Sigmoid colon (tissue), 7 donors: Measurements from ENCODE around the gene TNPO1. TPM values are rescaled to one million over a fixed set of nuclear protein-coding genes. Genes with fewer than 3 reads are reported as not detected.
"Not testable (repeated sequence)": the region's sequence is repeated elsewhere in the genome, so short reads cannot be mapped to it uniquely, and the experiment has no call there.

ENCODE experiments used
- DNase-seq: peaks from one replicate; pipeline ENCODE4 v3.0.0-alpha.2; 2019
- H3K27ac ChIP-seq, 4 donors: fragments of 200-600 bp; sonication (generic); one replicate each; pipeline ENCODE4 v1.5.1; 2016 to 2019; ENCODE audit warnings: mild to moderate bottlenecking in 1 of 4
- H3K27me3 ChIP-seq, 3 donors: fragments of 200-600 bp; sonication (generic); one replicate each; pipeline ENCODE4 v1.5.1; 2019; ENCODE audit warnings: mild to moderate bottlenecking in 1 of 3
- H3K36me3 ChIP-seq, 4 donors: fragments of 200-600 bp; sonication (generic); one replicate each; pipeline ENCODE4 v1.5.1; 2016 to 2019
- H3K4me1 ChIP-seq, 4 donors: fragments of 200-600 bp; sonication (generic); one replicate each; pipeline ENCODE4 v1.5.1; 2017 to 2019
- H3K4me3 ChIP-seq, 4 donors: fragments of 200-600 bp; sonication (generic); one replicate each; pipeline ENCODE4 v1.5.1; 2017 to 2019; ENCODE audit warnings: mild to moderate bottlenecking in 2 of 4, moderate library complexity in 1 of 4
- H3K9me3 ChIP-seq, 4 donors: fragments of 200-600 bp in 3 of 4; sonication (generic) in 3 of 4; one replicate each; pipeline versions ENCODE4 v1.5.1 to v1.6.1; 2013 to 2019
- CTCF ChIP-seq, 4 experiments: fragments of 450-650 bp in 3 of 4; fragments of 200-600 bp in 1 of 4; IDR thresholded peaks; one replicate each; pipeline ENCODE4 v1.5.1; 2016 to 2019; ENCODE audit warnings: antibody characterized with exemption in 4 of 4, mild to moderate bottlenecking in 3 of 4, moderate library complexity in 2 of 4
- EP300 ChIP-seq, 4 donors: sonication (generic); formaldehyde crosslinking; IDR thresholded peaks; one replicate each; pipeline ENCODE4 v1.6.1; 2017; ENCODE audit warnings: antibody characterized with exemption in 4 of 4
- POLR2A ChIP-seq, 2 donors: fragments of 450-650 bp; IDR thresholded peaks; one replicate each; pipeline ENCODE4 v1.6.1; 2016; ENCODE audit warnings: antibody characterized with exemption in 2 of 2, mild to moderate bottlenecking in 2 of 2, moderate library complexity in 2 of 2
- POLR2AphosphoS5 ChIP-seq, 4 donors: sonication (generic); formaldehyde crosslinking; IDR thresholded peaks; one replicate each; pipeline ENCODE4 v1.6.1; 2017; ENCODE audit warnings: antibody characterized with exemption in 4 of 4
- WGBS, 2 donors: extraction: QIAGEN DNeasy Blood & Tissue Kit; methylation state at CpG; one replicate each; pipeline ENCODE4 v1.1.7; 2013; 5-methylcytosine and 5-hydroxymethylcytosine counted together
- intact Hi-C: fragments of 100-400 bp; cut with DNase I; formaldehyde crosslinking; loops from one replicate; pipeline ENCODE4 v1.15.1; 2023
- polyA plus RNA-seq, 3 donors: library from polyadenylated mRNA; stranded (reverse); fragments of 200-250 nt; gene quantifications; one replicate each; pipeline ENCODE4 v1.2.3, GENCODE V29; 2013
- total RNA-seq, 4 donors: library from RNA; depleted of rRNA; stranded (reverse); fragments of >200 nt; gene quantifications; one replicate each; pipeline ENCODE4 v1.1.0, GENCODE V29; 2016
- donor health status: healthy with polysubstance abuse.
- donor health status: Bipolar disorder and iron deficiency.
- donor health status: healthy.

The TNPO1 gene
- total and polyA plus RNA-seq, 7 donors = 18.6 to 145 (median 86.2) TPM

GRCh38 chr5:72925336-72926010, 109.0 kb downstream of the TNPO1 start:
- Histone ChIP-seq H3K9me3 (no peaks in the 10 kb centered on the region), H3K36me3 (no peaks in the 10 kb centered on the region), H3K4me3 (no peak overlapping the region), H3K4me1 (peaks cover 0 to 5% (median 0%) of the 10 kb centered on the region in 4 donors), H3K27ac (no peak overlapping the region), H3K27me3 (no peaks in the 10 kb centered on the region)
- DNase-seq = no peak
- WGBS, 2 donors = 93 to 97% methylated on average over 33 of the region's 33 CpGs
- intact Hi-C loops = no loop called here
- TF ChIP-seq POLR2AphosphoS5 (IDR thresholded peaks at IDR 0.05) (no peak), CTCF (IDR thresholded peaks at IDR 0.05) (no peak), EP300 (IDR thresholded peaks at IDR 0.05) (no peak), POLR2A (IDR thresholded peaks at IDR 0.05) (no peak)

GRCh38 chr5:72932686-72933085, 116.2 kb downstream of the TNPO1 start:
- intact Hi-C loops, DNase-seq, H3K27me3 ChIP-seq, H3K27ac ChIP-seq, H3K4me3 ChIP-seq, H3K36me3 ChIP-seq, H3K9me3 ChIP-seq: not testable (repeated sequence)
- H3K4me1 ChIP-seq = peaks cover 0 to 19% (median 16%) of the 10 kb centered on the region in 4 donors
- WGBS, 2 donors = 52 to 90% methylated on average over 2 of the region's 2 CpGs

- H3K27me3 ChIP-seq, H3K4me3 ChIP-seq, intact Hi-C loops, H3K9me3 ChIP-seq, H3K36me3 ChIP-seq, H3K27ac ChIP-seq, DNase-seq: not testable (repeated sequence)
- H3K4me1 ChIP-seq = peaks cover 0 to 30% (median 29%) of the 10 kb centered on the region in 4 donors
- 96 to 97% methylated on average over 32 of the region's 32 CpGs for WGBS, 2 donors
These were observed 118.7 kb downstream of the TNPO1 start for GRCh38 chr5:72934953-72935725.

- H3K27ac ChIP-seq = peak overlapping the region in 2 of 4 donors; percentile 66 to 78
- DNase-seq = no peak
- no peaks in the 10 kb centered on the region for H3K27me3 ChIP-seq
- H3K4me1 ChIP-seq = peaks cover 0 to 30% (median 29%) of the 10 kb centered on the region in 4 donors
- TF ChIP-seq EP300 (IDR thresholded peaks at IDR 0.05) (peak in 2 of 4 donors; percentile 11 to 50), CTCF (IDR thresholded peaks at IDR 0.05) (no peak), POLR2AphosphoS5 (IDR thresholded peaks at IDR 0.05) (peak; percentile 13 to 60 (median 58)), POLR2A (IDR thresholded peaks at IDR 0.05) (no peak)
- intact Hi-C loops = no loop called here
- H3K4me3 ChIP-seq = no peak overlapping the region
- WGBS, 2 donors = 90 to 94% methylated on average over 4 of the region's 4 CpGs
- H3K9me3 ChIP-seq = no peaks in the 10 kb centered on the region
- H3K36me3 ChIP-seq = no peaks in the 10 kb centered on the region
These were observed 120.4 kb downstream of the TNPO1 start for GRCh38 chr5:72936893-72937292.

GRCh38 chr5:72937517-72938061, 121.1 kb downstream of the TNPO1 start:
- TF ChIP-seq POLR2A (IDR thresholded peaks at IDR 0.05) (no peak), CTCF (IDR thresholded peaks at IDR 0.05) (no peak), POLR2AphosphoS5 (IDR thresholded peaks at IDR 0.05) (no peak), EP300 (IDR thresholded peaks at IDR 0.05) (no peak)
- intact Hi-C loops = no loop called here

More at GRCh38 chr5:72937517-72938061, 121.1 kb downstream of the TNPO1 start:
- Histone ChIP-seq H3K4me1 (peaks cover 0 to 30% (median 29%) of the 10 kb centered on the region in 4 donors), H3K27ac (peak overlapping the region in 3 of 4 donors; percentile 41 to 78 (median 66)), H3K36me3 (no peaks in the 10 kb centered on the region), H3K4me3 (no peak overlapping the region), H3K27me3 (no peaks in the 10 kb centered on the region), H3K9me3 (no peaks in the 10 kb centered on the region)
- 75 to 80% methylated on average over 3 of the region's 3 CpGs for WGBS, 2 donors
- no peak for DNase-seq
